Stimulated activated effector memory CD8-positive, alpha-beta T cell treated with anti-CD3 and anti-CD28 coated beads, Interleukin-12 subunit alpha, Interleukin-12 subunit beta, amount 100 ng/mL, for 72 hours (primary cell): Measurements from ENCODE around the gene MEFV.

ENCODE experiments used
- ATAC-seq: fragments of 150-1000 bp; cut with Tn5 transposase; 2 replicates; pipeline ENCODE4 v1.10.0; 2021
- DNase-seq, 2 donors: peaks; one replicate each; pipeline ENCODE4 v3.0.0; 2021 to 2022; ENCODE audit warnings: low spot score in 2 of 2
- H3K27ac Mint-ChIP-seq: one replicate; pipeline ENCODE4 v1.8.0; 2022; ENCODE audit warnings: mild to moderate bottlenecking, mixed read lengths
- H3K36me3 Mint-ChIP-seq: one replicate; pipeline ENCODE4 v1.8.0; 2022; ENCODE audit warnings: mild to moderate bottlenecking, mixed read lengths
- H3K4me1 Mint-ChIP-seq: one replicate; pipeline ENCODE4 v1.8.0; 2022; ENCODE audit warnings: mixed read lengths
- H3K4me3 Mint-ChIP-seq: one replicate; pipeline ENCODE4 v1.8.0; 2022; ENCODE audit warnings: mild to moderate bottlenecking, mixed read lengths
- H3K9me3 Mint-ChIP-seq: one replicate; pipeline ENCODE4 v1.8.0; 2022; ENCODE audit warnings: mixed read lengths

MEFV gene

DNA sequence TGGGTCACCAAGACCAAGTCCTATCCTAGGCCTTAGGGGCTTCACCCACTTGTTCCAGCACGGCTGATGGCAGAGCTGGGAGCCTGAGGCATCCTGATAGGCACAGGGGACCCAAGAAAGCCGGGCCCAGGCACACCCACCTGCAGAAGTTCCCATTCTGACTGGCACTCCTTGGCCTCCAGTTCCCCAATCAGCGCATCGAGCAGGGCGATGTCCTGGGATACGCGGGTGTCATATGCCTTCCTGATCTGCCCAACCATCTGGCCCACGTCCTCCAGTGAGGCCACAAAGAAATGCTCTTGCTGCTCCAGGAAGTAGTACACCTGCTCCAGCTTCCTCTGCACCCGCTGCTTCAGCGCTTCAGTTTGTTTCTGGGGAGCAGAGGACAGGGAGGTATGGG, 9.6 kb downstream of the MEFV start:
- H3K27ac Mint-ChIP-seq, result no peak overlapping the region
- H3K9me3 Mint-ChIP-seq, result no peaks in the 10 kb centered on the region
- no peaks in the 10 kb centered on the region for H3K4me1 Mint-ChIP-seq
- no peak for DNase-seq
- no peak for ATAC-seq
- no peaks in the 10 kb centered on the region for H3K36me3 Mint-ChIP-seq
- no peak overlapping the region for H3K4me3 Mint-ChIP-seq

DNA sequence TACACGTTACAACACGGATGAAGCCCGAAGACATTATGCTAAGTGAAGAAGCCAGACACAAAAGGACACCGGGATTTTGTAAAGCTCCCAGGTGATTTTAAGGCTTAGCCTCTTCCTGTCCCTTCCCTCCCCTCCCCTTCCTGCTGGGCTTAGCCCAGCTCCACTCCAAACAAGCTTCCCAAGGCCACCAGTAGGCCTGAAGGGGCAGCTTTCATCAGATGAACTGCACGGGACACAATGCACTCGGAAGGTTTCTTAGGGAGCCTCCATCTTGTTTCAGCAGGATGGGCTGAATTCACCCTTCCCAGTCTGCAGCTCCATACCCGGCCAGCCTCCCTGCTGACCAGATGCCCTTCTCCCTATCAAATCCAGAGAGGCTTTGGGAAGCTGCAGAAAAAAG, 10.4 kb downstream of the MEFV start:
- DNase-seq, result no peak
- no peak overlapping the region for H3K4me3 Mint-ChIP-seq
- H3K9me3 Mint-ChIP-seq, result no peaks in the 10 kb centered on the region
- H3K27ac Mint-ChIP-seq, result no peak overlapping the region
- H3K36me3 Mint-ChIP-seq, result no peaks in the 10 kb centered on the region
- no peak for ATAC-seq
- H3K4me1 Mint-ChIP-seq, result no peaks in the 10 kb centered on the region

- Mint-ChIP-seq H3K4me3 (no peak overlapping the region), H3K36me3 (no peaks in the 10 kb centered on the region), H3K9me3 (no peaks in the 10 kb centered on the region), H3K4me1 (no peaks in the 10 kb centered on the region), H3K27ac (no peak overlapping the region)
- no peak for ATAC-seq
- DNase-seq, result no peak
Measured at GRCh38 chr16:3243882-3244281, 12.6 kb downstream of the MEFV start.

GRCh38 chr16:3242709-3243108, 13.7 kb downstream of the MEFV start:
- no peaks in the 10 kb centered on the region for H3K4me1 Mint-ChIP-seq
- ATAC-seq, result no peak
- H3K4me3 Mint-ChIP-seq, result no peak overlapping the region
- H3K36me3 Mint-ChIP-seq, result no peaks in the 10 kb centered on the region
- no peak overlapping the region for H3K27ac Mint-ChIP-seq
- H3K9me3 Mint-ChIP-seq, result no peaks in the 10 kb centered on the region
- no peak for DNase-seq

- DNase-seq, result no peak
- no peak overlapping the region for H3K4me3 Mint-ChIP-seq
- H3K4me1 Mint-ChIP-seq, result no peaks in the 10 kb centered on the region
- no peaks in the 10 kb centered on the region for H3K36me3 Mint-ChIP-seq
- no peak overlapping the region for H3K27ac Mint-ChIP-seq
- H3K9me3 Mint-ChIP-seq, result no peaks in the 10 kb centered on the region
- no peak for ATAC-seq
Measured at GRCh38 chr16:3241761-3242160, 14.7 kb downstream of the MEFV start.

DNA sequence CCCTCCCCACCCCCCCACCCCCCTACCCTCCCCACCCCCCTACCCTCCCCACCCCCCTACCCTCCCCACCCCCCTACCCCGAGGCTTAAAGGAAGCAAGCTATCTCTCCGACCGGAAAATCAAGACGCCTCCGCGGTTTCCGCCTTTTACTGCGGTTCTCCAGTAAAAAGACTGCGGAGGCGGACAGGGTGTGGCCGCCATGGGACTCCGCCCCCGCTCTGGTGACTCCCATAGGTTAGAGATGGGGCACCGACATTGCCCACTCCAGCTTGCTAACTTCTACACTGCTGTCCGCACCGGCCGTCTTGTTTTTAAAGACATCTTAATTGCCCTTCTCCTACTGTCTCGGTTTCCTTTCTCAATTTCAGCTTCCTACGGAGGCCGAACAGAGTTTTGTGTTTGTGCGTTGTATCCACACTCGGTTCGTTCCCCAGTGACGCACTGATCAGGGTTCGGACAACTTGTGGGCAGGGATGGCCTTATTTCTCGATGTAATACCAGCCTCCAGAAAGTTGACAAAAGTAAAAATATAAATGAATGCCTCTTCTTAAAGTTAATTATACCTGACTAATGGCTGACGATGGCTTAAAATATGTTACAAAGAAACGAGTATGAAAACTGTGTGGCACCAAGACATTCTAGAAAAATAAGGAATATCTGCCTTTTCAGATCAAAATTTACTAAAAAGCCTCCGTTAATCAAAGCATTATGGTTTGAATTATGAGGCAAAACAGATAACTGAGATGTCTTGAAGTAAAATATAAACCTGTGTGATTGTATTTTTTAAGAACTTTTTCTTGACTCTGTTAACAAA, 20.4 kb downstream of the MEFV start:
- H3K36me3 Mint-ChIP-seq, result peaks cover 47% of the 10 kb centered on the region
- peak overlapping the region; percentile 81 for H3K27ac Mint-ChIP-seq
- peaks cover 2% of the 10 kb centered on the region for H3K9me3 Mint-ChIP-seq
- H3K4me1 Mint-ChIP-seq, result peaks cover 23% of the 10 kb centered on the region
- H3K4me3 Mint-ChIP-seq, result peak overlapping the region; percentile 89
- ATAC-seq, result no peak
- DNase-seq, result no peak

- Mint-ChIP-seq H3K36me3 (peaks cover 57% of the 10 kb centered on the region), H3K27ac (peak within 1 kb of the TSS; percentile 97), H3K9me3 (peaks cover 7% of the 10 kb centered on the region), H3K4me1 (peaks cover 23% of the 10 kb centered on the region), H3K4me3 (peak within 1 kb of the TSS; percentile 89)
- DNase-seq (peak; percentile 90 to 97), ATAC-seq (peak; percentile 97)
Measured at GRCh38 chr16:3234857-3235561, 21.4 kb downstream of the MEFV start, which contains the start of gene ZNF200. ZNF200 (minus strand) TSS chr16:3235158; CDS start chr16:3233755, 1,403 bp downstream.

- Mint-ChIP-seq H3K4me3 (peak overlapping the region; percentile 89), H3K36me3 (peaks cover 62% of the 10 kb centered on the region), H3K9me3 (peaks cover 9% of the 10 kb centered on the region), H3K27ac (peak overlapping the region; percentile 97), H3K4me1 (peaks cover 23% of the 10 kb centered on the region)
- ATAC-seq (peak; percentile 50), DNase-seq (no peak)
Measured at GRCh38 chr16:3234543-3234856, 21.9 kb downstream of the MEFV start.

DNA sequence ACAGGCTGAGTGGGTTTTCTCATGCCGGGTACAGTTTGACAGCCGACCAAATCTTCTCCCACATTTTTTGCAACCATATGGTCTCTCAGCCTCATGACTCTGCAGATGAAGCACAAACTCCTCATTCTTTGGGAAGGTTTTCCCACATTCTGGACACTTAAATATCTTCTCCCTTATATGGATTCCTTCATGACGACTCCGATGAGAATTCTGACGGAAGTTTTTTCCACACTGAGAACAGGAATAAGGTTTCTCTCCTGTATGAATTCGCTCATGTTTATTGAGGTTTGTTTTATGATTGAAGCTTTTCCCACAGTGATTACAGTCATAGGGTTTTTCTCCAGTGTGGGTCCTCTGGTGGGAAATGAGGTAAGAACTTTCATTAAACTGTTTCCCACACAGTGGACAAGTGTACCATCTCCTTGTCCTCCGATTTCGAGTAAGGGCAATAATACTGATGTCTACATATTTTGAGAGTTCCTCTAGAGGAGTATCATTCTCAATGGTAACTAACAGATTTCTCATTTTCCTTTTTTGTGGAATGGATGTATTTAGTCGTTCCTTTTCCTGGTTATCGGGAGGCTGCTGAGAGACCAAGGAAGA, 32.4 kb downstream of the MEFV start:
- Mint-ChIP-seq H3K4me1 (no peaks in the 10 kb centered on the region), H3K9me3 (peaks cover 34% of the 10 kb centered on the region), H3K27ac (no peak overlapping the region), H3K36me3 (peaks cover 64% of the 10 kb centered on the region), H3K4me3 (no peak overlapping the region)
- ATAC-seq (no peak), DNase-seq (no peak)

- DNase-seq (no peak), ATAC-seq (no peak)
- H3K27ac Mint-ChIP-seq, result no peak overlapping the region
- peaks cover 33% of the 10 kb centered on the region for H3K36me3 Mint-ChIP-seq
- H3K9me3 Mint-ChIP-seq, result peaks cover 26% of the 10 kb centered on the region
- H3K4me3 Mint-ChIP-seq, result no peak overlapping the region
- peaks cover 18% of the 10 kb centered on the region for H3K4me1 Mint-ChIP-seq
Measured at GRCh38 chr16:3220839-3221238, 35.6 kb downstream of the MEFV start.

- ATAC-seq (no peak), DNase-seq (no peak)
- Mint-ChIP-seq H3K27ac (peak overlapping the region; percentile 97), H3K4me1 (peaks cover 43% of the 10 kb centered on the region), H3K4me3 (peak overlapping the region; percentile 56), H3K36me3 (peaks cover 16% of the 10 kb centered on the region), H3K9me3 (peaks cover 16% of the 10 kb centered on the region)
Measured at GRCh38 chr16:3216263-3216640, 40.2 kb downstream of the MEFV start.

DNA sequence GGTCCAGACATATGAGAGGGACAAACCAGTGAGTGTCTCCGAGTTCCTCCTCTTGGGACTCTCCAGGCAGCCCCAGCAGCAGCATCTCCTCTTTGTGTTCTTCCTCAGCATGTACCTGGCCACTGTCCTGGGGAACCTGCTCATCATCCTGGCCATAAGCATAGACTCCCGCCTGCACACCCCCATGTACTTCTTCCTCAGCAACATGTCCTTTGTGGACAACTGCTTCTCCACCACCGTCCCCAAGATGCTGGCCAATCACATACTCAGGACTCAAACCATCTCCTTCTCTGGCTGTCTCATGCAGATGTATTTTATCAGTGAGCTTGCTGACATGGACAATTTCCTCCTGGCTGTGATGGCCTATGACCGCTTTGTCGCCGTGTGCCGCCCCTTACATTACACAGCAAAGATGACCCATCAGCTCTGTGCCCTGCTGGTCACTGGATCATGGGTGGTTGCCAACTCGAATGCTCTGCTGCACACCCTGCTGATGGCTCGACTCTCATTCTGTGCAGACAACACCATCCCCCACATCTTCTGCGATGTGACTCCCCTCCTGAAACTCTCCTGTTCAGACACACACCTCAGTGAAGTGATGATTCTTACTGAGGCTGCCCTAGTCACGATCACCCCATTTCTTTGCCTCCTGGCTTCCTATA, 40.7 kb downstream of the MEFV start:
- DNase-seq (peak in 1 of 2 donors; percentile 61), ATAC-seq (peak; percentile 60)
- Mint-ChIP-seq H3K4me3 (peak overlapping the region; percentile 56), H3K36me3 (peaks cover 16% of the 10 kb centered on the region), H3K4me1 (peaks cover 43% of the 10 kb centered on the region), H3K9me3 (peaks cover 16% of the 10 kb centered on the region), H3K27ac (peak overlapping the region; percentile 97)

DNA sequence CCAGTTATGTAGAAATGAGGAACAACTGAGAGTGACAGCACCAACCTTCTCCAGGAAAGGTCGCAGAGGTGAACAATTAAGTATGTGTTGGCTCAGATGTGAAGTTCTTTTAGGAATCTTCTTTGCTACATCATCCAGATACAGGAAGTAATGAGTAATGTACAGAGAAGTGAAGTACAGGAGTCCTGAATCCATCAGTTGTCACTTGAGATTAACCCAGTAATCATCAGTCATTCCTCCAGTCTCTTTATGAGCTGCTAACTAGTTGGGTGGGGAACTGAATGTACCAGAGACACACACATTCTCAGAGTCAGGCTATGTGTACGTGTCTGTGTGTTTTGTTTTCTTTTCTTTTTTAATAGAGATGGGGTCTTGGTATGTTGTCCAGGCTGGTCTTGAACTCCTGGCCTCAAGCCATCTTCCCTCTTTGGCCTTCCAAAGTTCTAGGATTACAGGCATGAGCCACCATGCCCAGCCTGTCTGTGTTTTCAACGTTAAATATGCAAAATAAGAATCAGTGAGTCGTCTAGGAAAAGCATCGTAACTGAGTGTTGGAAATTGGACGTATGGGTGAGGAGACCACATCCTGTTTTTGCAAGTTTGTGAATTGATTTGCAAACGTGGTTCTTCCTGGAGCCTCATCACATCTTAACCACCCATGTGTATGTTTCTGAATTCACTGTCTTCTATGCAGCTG, 41.4 kb downstream of the MEFV start:
- peaks cover 16% of the 10 kb centered on the region for H3K36me3 Mint-ChIP-seq
- DNase-seq, result peak; percentile 16 to 57
- H3K9me3 Mint-ChIP-seq, result peaks cover 16% of the 10 kb centered on the region
- ATAC-seq, result peak; percentile 93
- H3K4me1 Mint-ChIP-seq, result peaks cover 43% of the 10 kb centered on the region
- peak overlapping the region; percentile 56 for H3K4me3 Mint-ChIP-seq
- H3K27ac Mint-ChIP-seq, result peak overlapping the region; percentile 97

- DNase-seq, result no peak
- peaks cover 39% of the 10 kb centered on the region for H3K4me1 Mint-ChIP-seq
- H3K36me3 Mint-ChIP-seq, result peaks cover 16% of the 10 kb centered on the region
- H3K9me3 Mint-ChIP-seq, result peaks cover 10% of the 10 kb centered on the region
- H3K4me3 Mint-ChIP-seq, result no peak overlapping the region
- ATAC-seq, result no peak
- H3K27ac Mint-ChIP-seq, result peak overlapping the region; percentile 90
Measured at GRCh38 chr16:3212567-3212966, 43.9 kb downstream of the MEFV start.

GRCh38 chr16:3212006-3212405, 44.4 kb downstream of the MEFV start:
- ATAC-seq (no peak), DNase-seq (no peak)
- H3K9me3 Mint-ChIP-seq, result peaks cover 13% of the 10 kb centered on the region
- peaks cover 16% of the 10 kb centered on the region for H3K36me3 Mint-ChIP-seq
- H3K4me1 Mint-ChIP-seq, result peaks cover 36% of the 10 kb centered on the region
- H3K27ac Mint-ChIP-seq, result no peak overlapping the region
- no peak overlapping the region for H3K4me3 Mint-ChIP-seq
